SIG-M5 treated with dmso at 0.1 percent for 504 hours (cell line): ENCODE data around the gene AKT2.
"Not testable (repeated sequence)": the region's sequence is repeated elsewhere in the genome, so short reads cannot be mapped to it uniquely, and the experiment has no call there.

ENCODE experiments used
- DNase-seq: peaks from one replicate; lab custom pipeline; 2025; ENCODE audit not compliant: unreplicated experiment; lab: John Stamatoyannopoulos, UW

AKT2 gene

DNA sequence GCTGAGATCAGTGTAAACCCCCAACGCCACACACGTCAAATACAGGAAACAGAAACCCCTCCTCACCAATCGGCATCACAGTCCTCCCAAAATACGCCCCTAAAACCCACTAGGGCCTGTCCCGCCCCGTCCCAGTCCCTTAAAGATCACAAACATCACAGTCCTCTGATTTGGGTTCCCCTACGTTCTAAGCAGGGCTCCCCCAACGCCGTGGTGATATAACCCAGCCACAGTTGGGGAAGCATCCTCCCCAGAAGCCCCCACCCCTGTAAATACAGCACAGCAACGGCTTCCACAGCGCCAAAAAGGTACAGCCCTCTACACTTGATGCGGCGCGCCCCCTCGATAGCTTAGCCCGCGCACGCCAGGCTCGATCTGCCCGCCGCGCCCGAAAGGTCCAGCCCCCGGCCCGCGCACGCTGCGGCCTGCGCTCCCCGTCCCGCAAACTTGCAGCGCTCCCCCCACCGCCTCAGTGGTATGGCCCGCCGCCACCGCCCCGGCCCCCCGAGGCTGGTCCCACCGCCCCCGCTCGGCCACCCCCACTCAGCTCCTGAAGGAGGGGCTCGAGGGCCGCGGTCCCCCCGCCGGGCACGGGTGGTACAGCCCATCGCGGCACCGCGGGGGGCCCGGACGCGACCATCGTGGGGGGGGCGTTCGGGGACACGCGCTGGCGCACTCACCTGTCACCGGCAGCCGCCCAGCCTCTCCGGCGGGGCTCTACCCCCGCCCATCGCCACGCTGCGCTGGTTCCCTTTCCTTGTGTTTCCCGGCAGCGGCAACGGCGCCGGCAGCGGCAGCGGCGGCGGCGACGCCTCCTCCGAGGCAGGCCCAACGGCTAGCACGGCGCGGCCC is at the start of gene AKT2:
TSS of gene AKT2 (minus strand) at position 845 of the 852 bp plus-strand sequence. CDS start 20,078 bp downstream, outside the sequence.
- peak; percentile 48 for DNase-seq

DNA sequence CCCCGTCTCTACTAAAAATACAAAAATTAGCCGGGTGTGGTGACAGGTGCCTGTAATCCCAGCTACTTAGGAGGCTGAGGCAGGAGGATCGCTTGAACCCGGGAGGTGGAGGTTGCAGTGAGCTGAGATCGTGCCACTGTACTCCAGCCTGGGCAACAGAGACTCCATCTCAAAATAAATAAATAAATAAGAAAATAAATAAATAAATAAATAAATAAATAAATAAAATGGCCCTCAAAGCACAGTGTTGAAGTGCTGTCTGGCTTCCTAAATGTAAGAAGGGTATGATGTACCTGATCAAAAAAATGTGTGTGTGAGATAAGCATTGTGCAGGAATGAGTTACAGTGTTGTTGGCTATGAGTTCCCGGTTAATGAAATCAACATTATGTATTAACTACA is 47.9 kb upstream of the AKT2 start:
- not testable (repeated sequence) for DNase-seq

DNA sequence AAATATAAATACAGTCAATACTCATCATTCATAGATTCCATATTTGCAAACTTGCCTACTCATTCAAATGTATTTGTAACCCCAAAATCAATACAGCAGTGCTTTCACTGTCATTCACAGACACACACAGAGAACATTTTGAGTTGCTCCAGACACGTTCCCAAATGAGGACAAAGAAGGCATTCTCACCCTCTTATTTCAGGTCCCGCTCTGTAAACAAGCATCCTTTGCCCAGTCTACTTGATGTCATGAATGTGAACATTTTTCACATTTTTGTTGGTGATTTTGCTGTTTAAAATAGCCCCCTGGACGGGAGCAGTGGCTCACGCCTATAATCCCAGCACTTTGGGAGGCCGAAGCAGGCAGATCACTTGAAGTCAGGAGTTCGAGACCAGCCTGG is 47.5 kb upstream of the AKT2 start:
- DNase-seq: no peak

DNA sequence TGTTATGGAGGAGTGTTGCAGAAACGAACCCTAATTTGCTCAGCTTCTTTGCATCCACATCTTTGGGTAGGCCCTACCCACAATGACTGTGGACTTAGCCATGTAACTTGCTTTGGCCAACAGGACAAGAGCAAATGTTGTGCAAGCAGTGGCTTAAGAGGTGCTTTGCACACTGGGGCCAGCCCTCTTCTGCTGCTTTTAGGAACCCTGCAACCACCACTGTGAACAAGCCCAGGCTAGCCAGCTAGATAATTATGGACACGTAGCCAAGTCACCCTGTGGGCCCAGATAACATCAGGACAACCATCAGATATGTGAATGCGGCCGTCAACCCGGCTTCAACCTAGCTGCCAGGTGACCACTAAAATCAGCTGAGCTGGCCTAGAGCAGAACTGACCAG is 45.9 kb upstream of the AKT2 start:
- peak; percentile 5 for DNase-seq

DNA sequence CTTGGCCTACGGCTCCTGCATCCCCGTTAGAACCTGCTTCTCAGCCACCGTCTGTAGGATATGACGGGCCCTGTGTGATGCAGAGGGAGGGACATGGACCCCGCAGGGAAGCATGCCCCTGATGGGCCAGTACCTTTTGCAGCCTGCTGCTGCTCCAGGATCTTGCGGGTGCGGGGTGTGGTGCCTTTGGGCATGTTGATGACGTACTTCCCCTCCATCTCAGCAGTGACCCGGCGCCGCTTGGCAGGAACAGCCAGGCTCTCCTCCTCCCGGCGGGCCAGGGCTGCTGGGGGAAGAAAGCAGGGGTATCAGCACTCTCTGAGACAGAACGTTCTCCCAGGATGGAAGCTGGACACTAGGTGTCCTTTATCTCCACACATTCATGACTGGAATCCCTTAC is 41.1 kb upstream of the AKT2 start:
- DNase-seq: no peak

DNA sequence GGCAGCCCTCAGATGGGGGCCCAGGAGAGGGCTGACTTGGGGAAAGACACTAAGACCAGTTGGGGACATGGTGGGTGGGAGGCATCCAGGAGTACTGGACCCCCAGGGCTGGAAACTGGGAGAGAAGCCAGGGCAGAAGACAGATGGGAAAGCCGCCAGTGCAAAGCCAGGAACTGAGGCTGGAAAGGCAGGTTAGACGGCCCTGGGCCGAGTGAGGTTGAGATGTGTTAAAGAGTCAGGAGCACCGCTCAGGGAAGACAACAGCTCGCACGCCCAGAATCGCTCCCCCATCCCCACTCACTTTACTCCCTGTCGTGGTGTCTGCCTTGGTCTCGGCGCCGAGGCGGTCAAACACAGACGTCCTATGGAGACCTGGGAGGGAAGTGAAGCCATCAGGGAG is 38.6 kb upstream of the AKT2 start:
- no peak for DNase-seq

DNA sequence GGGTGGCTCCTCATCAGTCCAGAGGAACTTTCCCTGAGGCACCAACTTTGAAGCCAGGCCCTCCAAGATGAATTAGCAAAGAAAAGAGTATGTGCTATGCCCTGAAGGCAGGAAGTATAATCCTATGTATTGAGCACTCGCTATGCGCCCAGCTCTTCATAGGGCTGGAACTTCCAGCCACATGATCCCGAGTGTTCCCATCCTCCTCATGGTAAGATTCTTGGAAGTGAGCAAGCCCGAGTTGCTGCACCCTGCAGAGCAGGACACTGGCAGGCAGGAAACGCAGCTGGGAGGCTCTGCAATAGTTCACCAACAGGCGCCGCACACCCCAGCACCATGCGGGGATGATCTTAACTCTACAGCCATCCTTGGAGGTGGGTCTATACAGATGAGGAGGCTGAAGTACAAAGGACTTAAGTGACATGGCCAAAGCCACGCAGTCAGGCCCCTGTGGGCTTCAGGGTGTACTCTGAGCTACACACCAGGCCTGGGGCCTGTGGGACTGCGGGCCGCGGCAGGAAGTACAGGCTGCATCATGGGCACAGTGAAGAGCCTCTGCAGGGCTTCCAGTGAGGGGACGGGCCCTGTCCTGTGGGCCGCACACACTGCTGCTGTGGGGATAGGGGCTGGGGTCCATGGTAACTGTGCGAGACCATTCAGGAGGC is 37.9 kb upstream of the AKT2 start:
- no peak for DNase-seq

DNA sequence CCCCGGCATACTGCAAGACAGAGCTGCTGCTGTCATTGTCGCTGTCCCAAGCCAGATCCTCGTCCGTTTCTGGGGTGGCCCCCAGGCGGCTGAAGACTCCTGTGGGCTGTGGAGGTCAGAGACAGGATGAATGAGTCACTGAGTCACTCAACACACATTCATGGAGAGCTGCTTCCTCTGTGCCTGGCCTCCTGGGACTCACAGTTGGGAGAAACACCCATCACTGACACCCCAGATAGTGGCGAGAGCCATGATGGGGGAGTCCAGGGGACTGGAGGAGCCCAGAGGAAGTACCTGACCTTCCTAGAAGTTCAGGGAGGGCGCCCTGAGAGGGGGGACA is 37.1 kb upstream of the AKT2 start:
- DNase-seq: no peak

DNA sequence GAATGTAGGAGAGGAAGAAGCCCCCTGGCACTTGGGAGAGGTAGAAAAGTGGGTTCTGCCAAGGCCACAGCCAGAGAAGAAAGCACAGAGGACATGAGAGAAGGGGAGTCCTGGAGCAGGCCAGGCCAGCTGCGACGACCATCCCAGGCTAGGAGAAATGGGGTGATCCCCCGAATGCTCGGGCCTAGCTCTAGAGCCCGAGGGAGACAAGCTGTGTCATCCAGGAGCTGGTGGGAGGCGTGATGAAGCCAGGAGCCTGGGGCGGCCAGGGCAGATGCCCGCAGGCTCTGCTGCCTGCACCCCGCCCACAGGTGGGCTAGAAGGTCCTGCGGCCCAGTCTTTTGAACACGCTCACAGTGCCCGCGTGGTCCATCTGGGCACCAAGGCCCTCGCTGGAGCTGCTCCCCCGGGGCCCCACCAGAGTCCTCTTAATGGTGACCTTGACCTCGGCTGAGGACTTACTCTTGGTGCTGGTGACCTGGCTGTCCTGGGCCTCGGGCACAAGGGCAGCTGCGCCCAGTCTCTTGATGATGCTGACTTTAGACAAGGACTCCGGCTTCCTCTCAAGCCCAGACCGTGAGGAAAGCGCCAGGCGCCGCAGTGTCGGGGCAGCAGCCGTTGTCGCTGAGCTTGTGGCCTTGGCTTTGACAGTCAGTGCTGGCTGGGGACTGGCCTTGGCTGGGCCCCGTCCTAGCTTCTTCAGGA is 36.6 kb upstream of the AKT2 start:
- DNase-seq: no peak

DNA sequence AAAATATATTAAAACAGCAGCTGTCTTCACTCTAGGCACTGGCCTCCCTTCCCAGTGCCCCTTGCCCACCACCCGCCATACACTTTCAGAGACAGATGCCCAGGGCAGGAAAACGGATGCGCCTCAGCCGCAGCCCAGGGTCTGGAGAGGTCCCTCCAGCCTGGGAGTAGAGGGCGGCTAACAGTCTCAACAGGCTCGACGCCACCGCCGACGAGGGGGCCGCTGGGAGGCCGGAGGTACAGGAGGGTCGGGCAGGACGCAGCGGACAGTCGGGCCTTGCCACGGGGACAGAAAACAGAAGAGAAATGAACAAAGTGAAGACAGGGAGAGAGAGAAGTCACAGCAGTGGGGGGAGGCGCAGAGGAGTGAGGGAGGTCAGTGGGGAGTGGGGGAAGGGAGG is 35.9 kb upstream of the AKT2 start:
- DNase-seq: no peak

DNA sequence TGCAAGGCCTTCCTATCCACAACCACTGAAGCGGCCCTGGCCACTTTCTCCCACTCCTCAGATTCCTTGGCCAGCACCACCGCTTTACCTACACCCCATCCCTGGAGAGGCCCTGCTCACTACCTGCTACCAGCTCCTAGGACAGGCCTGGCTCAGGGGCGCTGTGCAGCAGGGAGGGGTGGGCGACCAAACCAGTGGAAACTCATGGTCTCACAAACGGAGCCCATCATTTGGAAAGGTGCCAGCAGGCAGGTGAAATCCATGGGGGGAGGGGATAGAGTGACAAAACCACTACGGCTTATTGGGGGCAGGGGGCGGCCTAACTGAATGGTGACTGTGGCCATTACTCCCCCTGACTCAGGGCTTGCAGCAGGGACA is 35.4 kb upstream of the AKT2 start:
- DNase-seq: no peak

DNA sequence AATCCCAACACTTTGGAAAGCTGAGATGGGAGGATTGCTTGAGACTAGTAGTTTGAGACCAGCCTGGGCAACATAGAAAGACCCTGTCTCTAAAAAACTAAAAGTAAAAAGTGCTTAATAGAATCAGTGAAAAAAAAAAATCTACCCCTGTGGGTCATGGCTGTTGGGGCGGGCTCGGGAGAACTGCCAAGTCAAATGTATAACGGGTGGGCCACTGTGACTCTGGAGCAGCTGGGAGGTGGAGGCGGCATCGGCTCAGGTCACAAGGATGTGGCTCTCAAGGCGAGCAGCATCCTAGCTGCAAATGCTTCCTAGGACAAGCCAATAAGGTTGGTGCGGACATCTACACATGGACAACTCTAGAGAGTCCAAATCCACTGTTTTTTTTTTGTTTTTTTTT is 32.2 kb upstream of the AKT2 start:
- no peak for DNase-seq

DNA sequence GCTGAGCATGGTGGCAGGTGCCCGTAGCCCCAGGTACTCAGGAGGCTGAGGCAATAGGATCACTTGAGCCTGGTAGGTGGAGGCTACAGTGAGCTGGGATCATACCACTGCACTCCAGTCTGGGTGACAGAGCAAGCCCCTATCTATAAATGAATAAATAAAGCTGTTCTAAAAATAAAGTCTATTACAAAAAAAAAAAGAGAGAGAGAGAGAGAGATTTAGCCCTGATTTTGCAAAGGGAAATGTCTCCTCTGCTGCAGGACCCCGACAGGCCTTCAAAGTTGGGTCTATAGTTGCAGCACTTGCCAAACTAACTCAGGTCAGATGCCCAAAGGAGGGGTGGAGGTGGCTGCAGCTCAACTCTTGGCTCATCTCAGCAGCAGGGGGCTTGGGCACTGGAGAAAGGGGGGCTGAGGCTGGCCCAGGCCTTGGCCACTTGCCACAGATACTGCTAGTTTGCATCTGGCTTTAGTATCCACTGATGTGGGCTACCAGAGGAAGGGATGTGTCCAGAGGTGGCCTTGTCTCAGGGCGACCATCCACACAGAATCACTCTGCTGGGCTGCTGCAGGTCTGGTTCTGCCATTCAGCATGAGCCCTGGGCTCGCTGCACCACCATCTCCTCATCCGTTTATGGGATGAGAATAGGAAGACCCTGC is 30.8 kb upstream of the AKT2 start:
- no peak for DNase-seq

DNA sequence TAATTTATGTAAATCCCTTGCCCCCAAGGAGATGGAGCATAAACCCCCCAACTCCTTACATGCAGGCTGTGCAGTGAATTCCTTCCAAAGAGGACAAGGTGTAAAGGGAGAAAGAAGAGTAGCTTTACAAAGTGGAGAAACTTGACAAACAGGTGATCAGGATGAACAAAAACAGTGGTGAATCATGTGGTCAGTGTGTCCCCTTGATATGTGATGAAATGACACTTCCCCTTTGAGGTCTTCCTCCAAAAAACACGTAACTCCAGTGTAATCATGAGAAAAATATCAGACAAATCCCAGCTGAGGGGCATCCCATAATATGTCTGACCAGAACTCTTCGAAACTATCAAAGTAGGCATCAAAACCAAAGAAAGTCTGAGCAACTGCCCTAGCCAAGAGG is 29.5 kb upstream of the AKT2 start:
- peak; percentile 13 for DNase-seq

DNA sequence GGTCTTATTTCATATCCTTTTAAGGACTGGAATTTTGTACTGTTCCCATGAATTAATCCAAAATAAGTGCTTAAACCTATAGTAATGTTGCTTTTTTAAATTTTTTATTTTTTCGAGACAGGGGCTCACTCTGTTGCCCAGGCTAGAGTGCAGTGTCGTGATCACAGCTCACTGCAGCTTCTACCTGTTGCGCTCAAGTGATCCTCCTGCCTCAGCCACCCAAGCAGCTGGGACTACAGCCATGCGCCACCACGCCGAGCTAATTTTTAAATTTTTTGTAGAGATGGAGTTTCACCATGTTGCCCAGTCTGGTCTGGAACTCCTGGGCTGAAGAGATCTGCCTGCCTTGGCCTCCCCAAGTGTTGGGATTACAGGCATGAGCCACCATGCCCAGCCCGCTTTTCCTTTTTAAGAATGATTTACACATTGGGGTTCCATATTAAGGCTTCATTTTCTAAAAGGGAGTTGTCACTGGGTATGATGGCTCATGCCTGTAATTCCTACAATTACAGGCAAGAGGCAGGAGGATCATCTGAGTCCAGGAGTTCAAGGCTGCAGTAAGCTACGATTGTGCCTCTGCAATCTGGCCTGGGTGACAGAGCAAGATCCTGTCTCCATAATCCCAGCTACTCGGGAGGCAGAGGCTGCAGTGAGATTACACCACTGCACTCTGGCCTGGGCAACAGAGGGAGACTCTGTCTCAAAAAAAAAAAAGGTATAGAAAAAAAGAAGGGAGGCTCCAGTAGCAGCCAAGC is 28.3 kb upstream of the AKT2 start:
- no peak for DNase-seq

DNA sequence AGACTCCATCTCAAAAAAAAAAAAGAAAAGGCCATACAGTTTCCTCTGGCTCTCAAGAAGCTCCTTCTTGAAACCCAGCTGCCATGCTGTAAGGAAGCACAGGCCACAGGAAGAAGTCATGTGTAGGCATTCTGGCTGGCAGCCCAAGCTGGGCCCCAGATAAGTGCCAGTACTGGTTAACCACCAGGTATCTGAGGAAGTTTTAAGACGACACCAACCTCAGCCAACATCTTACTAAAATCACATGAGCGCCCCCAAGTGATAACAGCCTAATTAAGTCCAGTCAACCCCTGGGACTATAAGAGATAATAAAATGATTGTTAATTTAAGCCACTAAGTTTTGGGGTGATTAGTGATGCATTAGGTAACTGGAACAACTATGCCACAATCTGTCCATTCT is 27.4 kb upstream of the AKT2 start:
- DNase-seq: no peak

DNA sequence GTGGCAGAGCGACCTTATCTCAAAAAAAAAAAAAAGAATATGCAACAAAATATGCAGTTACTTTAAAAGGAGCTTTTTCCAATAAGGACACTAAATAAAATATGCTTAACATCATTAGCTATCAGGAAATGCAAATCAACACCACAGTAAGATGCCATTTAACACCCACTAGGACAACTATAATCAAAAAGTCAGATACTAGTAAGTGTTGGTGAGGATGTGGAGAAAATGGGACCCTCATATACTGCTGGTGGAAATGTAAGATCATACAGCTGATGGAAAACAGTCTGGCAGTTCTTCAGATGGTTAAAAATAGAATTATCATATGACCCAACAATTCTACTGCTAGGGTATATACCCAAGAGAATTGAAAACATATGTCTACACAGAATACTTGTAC is 24.5 kb upstream of the AKT2 start:
- DNase-seq: no peak

DNA sequence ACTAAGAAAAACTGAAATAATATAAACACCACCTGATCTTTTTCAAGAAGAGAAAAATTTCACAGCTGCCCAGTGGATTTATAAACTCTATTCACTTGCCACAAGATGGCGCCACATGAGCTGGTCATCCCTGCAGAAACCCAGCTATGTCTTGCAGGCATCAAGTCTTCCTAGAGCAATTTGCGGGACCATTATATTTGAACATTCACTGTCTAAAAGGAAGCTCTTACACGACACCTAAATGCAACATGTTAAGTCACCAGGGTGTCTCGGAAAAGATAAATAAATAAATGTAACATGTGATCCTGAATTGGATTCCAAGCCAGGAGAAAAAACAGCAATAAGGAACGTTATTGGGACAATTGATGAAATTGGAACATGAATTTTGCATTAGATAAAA is 20.3 kb upstream of the AKT2 start:
- peak; percentile 80 for DNase-seq

DNA sequence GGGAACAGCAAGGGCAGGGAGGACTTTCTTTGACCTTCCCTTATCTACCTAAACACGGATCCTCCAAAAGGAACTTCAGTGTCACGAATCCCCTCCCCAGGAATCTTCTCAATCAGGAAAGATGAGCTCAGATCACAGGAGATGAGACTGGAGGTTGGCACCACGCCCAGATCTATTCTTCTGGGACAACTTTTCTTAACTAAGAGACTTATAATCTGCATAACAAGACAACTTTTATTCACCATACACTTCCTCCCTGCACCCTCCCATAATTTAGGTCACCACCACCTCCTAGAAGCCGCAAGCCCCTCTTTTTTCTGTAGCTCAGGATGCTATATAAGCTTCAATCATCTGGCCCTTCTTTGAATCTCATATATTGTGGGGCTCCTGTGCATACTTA is 19.2 kb upstream of the AKT2 start:
- no peak for DNase-seq

DNA sequence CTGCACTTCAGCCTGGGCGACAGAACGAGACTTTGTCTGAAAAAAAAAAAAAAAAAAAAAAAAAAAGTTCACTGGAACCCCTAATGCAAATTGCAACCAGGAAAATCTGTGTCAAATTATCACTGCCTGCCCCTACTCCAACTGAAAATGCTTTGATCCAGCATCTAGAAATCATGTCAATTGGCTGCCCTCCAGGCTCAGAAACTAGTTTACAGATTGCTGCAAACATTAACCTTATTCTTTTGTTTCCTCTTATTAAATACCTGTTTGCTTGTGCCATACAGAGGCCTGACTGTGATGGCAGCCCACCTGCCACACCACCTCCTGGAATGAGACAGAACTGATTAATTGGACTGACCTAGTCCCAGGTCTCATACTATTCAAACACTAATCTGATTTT is 18.6 kb upstream of the AKT2 start:
- no peak for DNase-seq
